K562 (cell line): ENCODE results near the gene PDZD8. TPM values are rescaled to one million over a fixed set of nuclear protein-coding genes. Genes with fewer than 3 reads are reported as not detected.
A peak's percentile ranks its signal among the peaks of the same experiment; 100 is the strongest.

Source experiments
- ARID3B ChIP-seq: fragments of 250-450 bp; sonication (Bioruptor Pico); IDR thresholded peaks from 2 replicates; pipeline ENCODE4 v1.4.0; 2020; ENCODE audit warnings: borderline replicate concordance
- CBX8 ChIP-seq: fragments of 200-600 bp; sonication (generic); IDR thresholded peaks from 2 replicates; pipeline ENCODE4 v1.6.1; 2012; ENCODE audit warnings: borderline replicate concordance, mixed run types, low read depth, mild to moderate bottlenecking, moderate library complexity, mixed read lengths, low read length, control low read depth, inconsistent platforms; ENCODE audit not compliant: poor library complexity, severe bottlenecking; ENCODE audit errors: extremely low read depth
- CREM ChIP-seq: IDR thresholded peaks from 2 replicates; pipeline ENCODE4 v1.6.1; 2014; ENCODE audit warnings: antibody characterized with exemption, low read depth
- ERF ChIP-seq: fragments of 450-650 bp; formaldehyde crosslinking; IDR thresholded peaks from 2 replicates; pipeline ENCODE4 v1.4.0; 2020; ENCODE audit warnings: mild to moderate bottlenecking, mixed read lengths
- MAFK ChIP-seq: IDR thresholded peaks from 2 replicates; pipeline ENCODE4 v1.6.1; 2011; ENCODE audit warnings: low read length, improper control_type of control experiment
- NEUROD1 ChIP-seq: fragments of 150-350 bp; IDR thresholded peaks from 2 replicates; pipeline ENCODE4 v1.6.1; 2014; ENCODE audit warnings: borderline replicate concordance, low read length, low read depth; ENCODE audit not compliant: partially characterized antibody
- PCBP2 ChIP-seq: fragments of 200-400 bp; formaldehyde crosslinking; IDR thresholded peaks from 2 replicates; pipeline ENCODE4 v1.6.1; 2018; ENCODE audit warnings: low read length, low read depth, mild to moderate bottlenecking, moderate library complexity; ENCODE audit not compliant: poor library complexity, severe bottlenecking
- PPARD ChIP-seq: fragments of 250-450 bp; sonication (Bioruptor Pico); IDR thresholded peaks from 2 replicates; pipeline ENCODE4 v1.8.0; 2022; ENCODE audit warnings: inconsistent platforms, mild to moderate bottlenecking, moderate library complexity
- PYGO2 ChIP-seq: fragments of 450-650 bp; IDR thresholded peaks from 2 replicates; pipeline ENCODE4 v1.6.1; 2016; ENCODE audit warnings: mild to moderate bottlenecking, missing genetic modification characterization, moderate library complexity, missing compliant biosample characterization
- RCOR1 ChIP-seq, 2 experiments: IDR thresholded peaks; 2 replicates each; pipeline ENCODE4 v1.6.1; 2012; ENCODE audit warnings: low read depth in 2 of 2, low read length in 2 of 2, borderline replicate concordance in 1 of 2, improper control_type of control experiment in 1 of 2
- TARDBP ChIP-seq: fragments of 450-650 bp; IDR thresholded peaks from 2 replicates; pipeline ENCODE4 v1.6.1; 2016
- U2AF2 ChIP-seq: fragments of 200-400 bp; formaldehyde crosslinking; optimal IDR thresholded peaks from 2 replicates; pipeline ENCODE3; 2017; ENCODE audit warnings: low read depth, mild to moderate bottlenecking, low read length
- ZBTB33 ChIP-seq: sonication (generic); formaldehyde crosslinking; IDR thresholded peaks from 2 replicates; pipeline ENCODE4 v1.8.1; 2023; ENCODE audit warnings: mild to moderate bottlenecking, missing genetic modification reagents
- ZC3H4 ChIP-seq: sonication (generic); formaldehyde crosslinking; IDR thresholded peaks from 2 replicates; pipeline ENCODE4 v1.9.0; 2021; ENCODE audit warnings: missing genetic modification reagents, borderline replicate concordance
- ZNF316 ChIP-seq: fragments of 450-650 bp; IDR thresholded peaks from 2 replicates; pipeline ENCODE4 v1.6.1; 2016
- ZNF639 ChIP-seq, 2 experiments: fragments of 200-800 bp in 1 of 2; sonication (Bioruptor generic) in 1 of 2; sonication (generic) in 1 of 2; formaldehyde crosslinking in 1 of 2; IDR thresholded peaks in 1 of 2; conservative IDR thresholded peaks in 1 of 2; 2 replicates each; pipeline versions ENCODE4 v1.5.0 to v1.6.1; 2016 to 2020; ENCODE audit warnings: missing compliant biosample characterization in 1 of 2, missing genetic modification characterization in 1 of 2, missing genetic modification reagents in 1 of 2
- polyA plus RNA-seq, 8 experiments: library from polyadenylated mRNA; depleted of rRNA in 4 of 8; stranded (reverse) in 5 of 8; unstranded in 3 of 8; fragments of >200 nt; fragmentation: Nextera tagmentation in 2 of 8; fragmentation: Illumina TruSeq in 1 of 8; extraction: Ambion mirVana in 2 of 8; extraction: Trizol in 1 of 8; gene quantifications; 2 replicates each; pipeline versions ENCODE4 v1.2.1 to v1.2.3, GENCODE V29; 2011 to 2014; ENCODE audit warnings: inconsistent platforms in 1 of 8, missing spikeins in 1 of 8
- total RNA-seq, 7 experiments: library from RNA; depleted of rRNA in 6 of 7; stranded (reverse); fragments of >200 nt in 6 of 7; fragmentation: Illumina TruSeq in 2 of 7; extraction: Trizol in 2 of 7; gene quantifications; 2 replicates each; pipeline versions ENCODE4 v1.2.1 to v1.2.3, GENCODE V29; 2011 to 2021; ENCODE audit warnings: low replicate concordance in 1 of 7
- TF ChIP-seq, protein P1 (sequence below): sonication (generic); formaldehyde crosslinking; IDR thresholded peaks from 2 replicates; pipeline ENCODE4 v1.8.0; 2022; ENCODE audit warnings: mild to moderate bottlenecking, missing genetic modification reagents
- TF ChIP-seq, protein P2 (sequence below): sonication (generic); formaldehyde crosslinking; IDR thresholded peaks from 2 replicates; pipeline ENCODE4 v1.8.1; 2023; ENCODE audit warnings: mild to moderate bottlenecking, missing genetic modification reagents

PDZD8 gene
- total and polyA plus RNA-seq, 9 of the 15 experiments (the other 6 are each of a cell fraction or from before 2014, with no cell fraction given): 5.5 to 53.4 (median 36.8) TPM

GRCh38 chr10:117375360-117376178 lies at the start of gene PDZD8 (continued):
- TF ChIP-seq ERF (CRISPR knock-in tag): no peak
- no peak; the same call in 1 of the 2 replicates for TF ChIP-seq ZC3H4 (CRISPR knock-in tag)
- TF ChIP-seq NEUROD1: no peak
- no peak for TF ChIP-seq ZNF316
- no peak for TF ChIP-seq TARDBP
- no peak for TF ChIP-seq PCBP2
- 0 out of 4 replicates have a peak, but pooled peaks of 1 of the 2 experiments have one; percentile 12 for TF ChIP-seq RCOR1 (IDR thresholded peaks at IDR 0.05; ENCODE audit: borderline replicate concordance in 1 of 2, low read depth in 2 of 2, low read length in 2 of 2)
- peak; percentile 89 for TF ChIP-seq CREM
- TF ChIP-seq, protein P1, sequence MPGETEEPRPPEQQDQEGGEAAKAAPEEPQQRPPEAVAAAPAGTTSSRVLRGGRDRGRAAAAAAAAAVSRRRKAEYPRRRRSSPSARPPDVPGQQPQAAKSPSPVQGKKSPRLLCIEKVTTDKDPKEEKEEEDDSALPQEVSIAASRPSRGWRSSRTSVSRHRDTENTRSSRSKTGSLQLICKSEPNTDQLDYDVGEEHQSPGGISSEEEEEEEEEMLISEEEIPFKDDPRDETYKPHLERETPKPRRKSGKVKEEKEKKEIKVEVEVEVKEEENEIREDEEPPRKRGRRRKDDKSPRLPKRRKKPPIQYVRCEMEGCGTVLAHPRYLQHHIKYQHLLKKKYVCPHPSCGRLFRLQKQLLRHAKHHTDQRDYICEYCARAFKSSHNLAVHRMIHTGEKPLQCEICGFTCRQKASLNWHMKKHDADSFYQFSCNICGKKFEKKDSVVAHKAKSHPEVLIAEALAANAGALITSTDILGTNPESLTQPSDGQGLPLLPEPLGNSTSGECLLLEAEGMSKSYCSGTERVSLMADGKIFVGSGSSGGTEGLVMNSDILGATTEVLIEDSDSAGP: no peak
- no peak for TF ChIP-seq ARID3B (CRISPR knock-in tag)
- no peak for TF ChIP-seq PPARD
- TF ChIP-seq MAFK: no peak
- no peak for TF ChIP-seq ZBTB33 (CRISPR knock-in tag)
- TF ChIP-seq CBX8: no peak
- no peak for TF ChIP-seq PYGO2
- peak in 1 of 2 experiments; percentile 62; a peak in 1 of 4 replicates for TF ChIP-seq ZNF639 (CRISPR knock-in tag; conservative IDR thresholded peaks at IDR 0.05 in 1 of 2, IDR thresholded peaks at IDR 0.05 in 1 of 2)
- no peak for TF ChIP-seq U2AF2
- TF ChIP-seq, protein P2, sequence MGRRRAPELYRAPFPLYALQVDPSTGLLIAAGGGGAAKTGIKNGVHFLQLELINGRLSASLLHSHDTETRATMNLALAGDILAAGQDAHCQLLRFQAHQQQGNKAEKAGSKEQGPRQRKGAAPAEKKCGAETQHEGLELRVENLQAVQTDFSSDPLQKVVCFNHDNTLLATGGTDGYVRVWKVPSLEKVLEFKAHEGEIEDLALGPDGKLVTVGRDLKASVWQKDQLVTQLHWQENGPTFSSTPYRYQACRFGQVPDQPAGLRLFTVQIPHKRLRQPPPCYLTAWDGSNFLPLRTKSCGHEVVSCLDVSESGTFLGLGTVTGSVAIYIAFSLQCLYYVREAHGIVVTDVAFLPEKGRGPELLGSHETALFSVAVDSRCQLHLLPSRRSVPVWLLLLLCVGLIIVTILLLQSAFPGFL: no peak
